ENCODE results near the gene POLR3E.
A peak's percentile ranks its signal among the peaks of the same experiment; 100 is the strongest.

The POLR3E gene

GRCh38 chr16:22370038-22370820 lies 73.0 kb downstream of the POLR3E start:
- peak; percentile 58 for ATAC-seq
- TF ChIP-seq TSHZ2 (CRISPR knock-in tag; IDR thresholded peaks at IDR 0.05) (no peak), ISL1 (CRISPR knock-in tag; IDR thresholded peaks at IDR 0.05) (peak; percentile 51)

DNA sequence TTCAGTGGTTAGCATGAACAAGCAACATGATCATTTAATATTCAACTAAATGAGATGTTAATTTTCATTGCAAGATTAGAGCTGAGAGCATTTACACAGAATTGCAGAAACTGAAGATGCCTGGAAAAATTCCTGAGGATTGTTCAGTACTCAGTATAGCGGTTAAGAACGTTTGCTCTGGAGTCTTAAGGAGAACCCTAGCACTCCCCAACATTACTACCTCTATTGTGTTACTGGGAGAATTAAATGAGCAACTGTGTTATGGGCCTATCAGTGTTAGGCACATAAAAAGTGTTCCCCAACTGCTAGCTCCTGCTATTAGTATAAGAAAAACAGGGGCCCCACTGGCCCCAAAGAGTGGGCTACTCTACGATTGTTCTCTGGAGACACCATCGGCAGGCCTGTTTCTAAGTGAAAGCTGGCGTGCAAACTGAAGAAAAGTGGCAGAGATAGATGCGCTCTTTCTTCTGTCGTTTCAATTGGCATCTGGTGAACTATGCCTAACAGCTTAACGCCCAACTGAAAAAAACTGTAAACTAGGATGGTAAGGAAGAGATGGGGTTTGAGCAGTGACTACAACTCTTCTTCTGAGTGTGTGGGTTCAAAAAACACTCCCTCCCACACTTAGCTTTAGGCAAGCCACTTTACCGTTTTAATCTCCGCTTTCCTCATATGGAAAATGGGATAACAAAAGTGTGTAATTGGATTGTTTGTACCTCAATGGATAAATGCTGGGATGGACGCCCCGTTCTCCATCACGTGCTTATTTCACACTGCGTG lies 75.9 kb downstream of the POLR3E start:
- TF ChIP-seq RARB (CRISPR knock-in tag; IDR thresholded peaks at IDR 0.05) (no peak), ESRRG (CRISPR knock-in tag; IDR thresholded peaks at IDR 0.05) (no peak), ZFP30 (CRISPR knock-in tag; IDR thresholded peaks at IDR 0.05) (no peak), PATZ1 (CRISPR knock-in tag; IDR thresholded peaks at IDR 0.05; ENCODE audit: borderline replicate concordance) (no peak), BACH2 (CRISPR knock-in tag; IDR thresholded peaks at IDR 0.05; ENCODE audit: borderline replicate concordance) (no peak), GLIS3 (CRISPR knock-in tag; IDR thresholded peaks at IDR 0.05) (no peak), TSHZ2 (CRISPR knock-in tag; IDR thresholded peaks at IDR 0.05) (no peak), TOX (CRISPR knock-in tag; IDR thresholded peaks at IDR 0.05; ENCODE audit: borderline replicate concordance) (no peak), OSR1 (CRISPR knock-in tag; IDR thresholded peaks at IDR 0.05) (no peak), PPARA (CRISPR knock-in tag; IDR thresholded peaks at IDR 0.05; ENCODE audit: borderline replicate concordance) (no peak), ZNF70 (CRISPR knock-in tag; IDR thresholded peaks at IDR 0.05) (no peak), CREB5 (CRISPR knock-in tag; IDR thresholded peaks at IDR 0.05; ENCODE audit: low read depth) (no peak), ARNTL (CRISPR knock-in tag; IDR thresholded peaks at IDR 0.05; ENCODE audit: borderline replicate concordance, low read depth) (no peak), ISL1 (CRISPR knock-in tag; IDR thresholded peaks at IDR 0.05) (no peak), POU6F1 (CRISPR knock-in tag; IDR thresholded peaks at IDR 0.05; ENCODE audit: borderline replicate concordance, low read depth) (no peak), SNAI2 (CRISPR knock-in tag; IDR thresholded peaks at IDR 0.05) (no peak), ZNF8 (CRISPR knock-in tag; IDR thresholded peaks at IDR 0.05) (no peak)
- ATAC-seq: no peak
